Endothelial cell of umbilical vein (primary cell): Measurements from ENCODE around the gene TMEM82.

Experiments
- EZH2 ChIP-seq: IDR thresholded peaks from 2 replicates; pipeline ENCODE4 v1.6.1; 2012; ENCODE audit warnings: borderline replicate concordance, low read depth, mild to moderate bottlenecking, moderate library complexity, low read length, inconsistent platforms; ENCODE audit not compliant: severe bottlenecking
- FOS ChIP-seq: IDR thresholded peaks from 2 replicates; pipeline ENCODE4 v1.6.1; 2011; ENCODE audit warnings: mild to moderate bottlenecking, low read length, moderate library complexity, borderline replicate concordance; ENCODE audit not compliant: insufficient read depth
- GATA2 ChIP-seq: IDR thresholded peaks from 2 replicates; pipeline ENCODE4 v1.7.0; 2011; ENCODE audit warnings: low read depth, mild to moderate bottlenecking, moderate library complexity, mixed read lengths, low read length; ENCODE audit not compliant: insufficient read length, insufficient read depth
- JUN ChIP-seq: IDR thresholded peaks from 2 replicates; pipeline ENCODE4 v1.6.1; 2011; ENCODE audit warnings: borderline replicate concordance, low read depth; ENCODE audit not compliant: insufficient read length, insufficient read depth
- MYC ChIP-seq: IDR thresholded peaks from one replicate; pipeline ENCODE4 v1.6.1; 2011; ENCODE audit warnings: mild to moderate bottlenecking, low read depth, low read length
- POLR2A ChIP-seq: IDR thresholded peaks from 2 replicates; pipeline ENCODE4 v1.6.1; 2012; ENCODE audit warnings: low read depth, mild to moderate bottlenecking, control low read depth, low read length
- POLR2AphosphoS5 ChIP-seq: IDR thresholded peaks from 2 replicates; pipeline ENCODE4 v1.6.1; 2012; ENCODE audit warnings: low read depth, mild to moderate bottlenecking, control low read depth, low read length, moderate library complexity; ENCODE audit not compliant: insufficient read depth
- TF ChIP-seq, protein P1 (sequence below), 2 donors: IDR thresholded peaks; 1 replicate in 1 of 2; 2 replicates in 1 of 2; pipeline ENCODE4 v1.5.1; 2011; ENCODE audit warnings: low read length in 2 of 2, mild to moderate bottlenecking in 2 of 2, moderate library complexity in 2 of 2, control low read depth in 1 of 2, inconsistent platforms in 1 of 2, low read depth in 1 of 2; ENCODE audit not compliant: insufficient read depth in 1 of 2; ENCODE audit errors: extremely low read depth in 1 of 2

DNA sequence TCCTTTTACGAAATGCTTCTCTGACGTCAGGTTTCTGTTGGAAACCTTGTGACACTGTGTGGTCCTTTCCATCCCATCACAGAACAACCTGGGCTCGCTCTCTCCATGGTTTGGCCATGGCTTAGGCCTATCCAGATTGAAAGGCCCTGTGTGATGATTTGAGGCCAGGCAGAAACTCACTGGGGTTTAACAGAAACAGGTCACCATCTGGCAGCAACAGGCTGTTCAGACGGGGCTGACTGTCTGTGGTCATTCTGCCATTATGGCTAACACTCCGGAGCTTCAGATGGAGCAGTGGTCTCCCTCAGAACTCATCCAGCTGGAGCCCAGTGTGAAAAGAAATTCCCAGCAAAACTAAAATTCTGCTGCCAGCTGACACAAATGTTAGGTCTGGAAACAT lies 48.9 kb upstream of the TMEM82 start:
- TF ChIP-seq GATA2 (no peak), JUN (no peak), POLR2AphosphoS5 (no peak), POLR2A (no peak), EZH2 (no peak), FOS (no peak), MYC (no peak)
- TF ChIP-seq, protein P1, sequence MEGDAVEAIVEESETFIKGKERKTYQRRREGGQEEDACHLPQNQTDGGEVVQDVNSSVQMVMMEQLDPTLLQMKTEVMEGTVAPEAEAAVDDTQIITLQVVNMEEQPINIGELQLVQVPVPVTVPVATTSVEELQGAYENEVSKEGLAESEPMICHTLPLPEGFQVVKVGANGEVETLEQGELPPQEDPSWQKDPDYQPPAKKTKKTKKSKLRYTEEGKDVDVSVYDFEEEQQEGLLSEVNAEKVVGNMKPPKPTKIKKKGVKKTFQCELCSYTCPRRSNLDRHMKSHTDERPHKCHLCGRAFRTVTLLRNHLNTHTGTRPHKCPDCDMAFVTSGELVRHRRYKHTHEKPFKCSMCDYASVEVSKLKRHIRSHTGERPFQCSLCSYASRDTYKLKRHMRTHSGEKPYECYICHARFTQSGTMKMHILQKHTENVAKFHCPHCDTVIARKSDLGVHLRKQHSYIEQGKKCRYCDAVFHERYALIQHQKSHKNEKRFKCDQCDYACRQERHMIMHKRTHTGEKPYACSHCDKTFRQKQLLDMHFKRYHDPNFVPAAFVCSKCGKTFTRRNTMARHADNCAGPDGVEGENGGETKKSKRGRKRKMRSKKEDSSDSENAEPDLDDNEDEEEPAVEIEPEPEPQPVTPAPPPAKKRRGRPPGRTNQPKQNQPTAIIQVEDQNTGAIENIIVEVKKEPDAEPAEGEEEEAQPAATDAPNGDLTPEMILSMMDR (IDR thresholded peaks at IDR 0.05; ENCODE audit: extremely low read depth in 1 of 2, insufficient read depth in 1 of 2, low read depth in 1 of 2, low read length in 2 of 2), result no peak
